AG04450 (cell line): ENCODE measurements around the gene FAM114A1. TPM values are rescaled to one million over a fixed set of nuclear protein-coding genes. Genes with fewer than 3 reads are reported as not detected.

Experiments used
- CTCF ChIA-PET: fragments of 300-600, 350-600 bp; formaldehyde crosslinking; extraction: SDS; loops from one replicate; lab custom pipeline; 2022; ENCODE audit warnings: antibody characterized with exemption, inconsistent platforms; lab: Charles Lee
- POLR2A ChIA-PET: fragments of 350-600 bp; formaldehyde crosslinking; extraction: SDS; loops from one replicate; lab custom pipeline; 2021; ENCODE audit warnings: antibody characterized with exemption, inconsistent platforms; lab: Yijun Ruan, JAX
- DNase-seq: peaks from one replicate; pipeline ENCODE4 v3.0.0-alpha.2; 2011; ENCODE audit warnings: low read depth, low spot score
- H3K27ac ChIP-seq: one replicate; pipeline ENCODE4 v1.5.1; 2012; ENCODE audit warnings: low read depth, low read length, control low read depth
- H3K27me3 ChIP-seq: one replicate; pipeline ENCODE4 v1.6.0; 2012; ENCODE audit warnings: low read length; ENCODE audit not compliant: control insufficient read depth, insufficient read depth
- H3K4me3 ChIP-seq: 2 replicates; pipeline ENCODE4 v1.5.1; 2011; ENCODE audit warnings: mild to moderate bottlenecking, low read depth, low read length, control low read depth
- H3K9me3 ChIP-seq: 2 replicates; pipeline ENCODE4 v1.5.1; 2012; ENCODE audit warnings: low read length; ENCODE audit not compliant: control insufficient read depth, insufficient read depth
- CTCF ChIP-seq: IDR thresholded peaks from 2 replicates; pipeline ENCODE4 v1.5.1; 2011; ENCODE audit warnings: low read depth, low read length, control low read depth, inconsistent platforms
- polyA plus RNA-seq: library from polyadenylated mRNA; depleted of rRNA; stranded (reverse); fragments of >200 nt; gene quantifications from 2 replicates; pipeline ENCODE4 v1.2.3, GENCODE V29; 2011

The FAM114A1 gene
- polyA plus RNA-seq, 1 experiment = 303 TPM

- Histone ChIP-seq H3K27me3 (no peaks in the 10 kb centered on the region), H3K4me3 (no peak overlapping the region), H3K9me3 (no peaks in the 10 kb centered on the region), H3K27ac (no peak overlapping the region)
- no peak for TF ChIP-seq CTCF
- no peak for DNase-seq
- ChIA-PET POLR2A (no interaction called here), CTCF (no interaction called here)
Measured at GRCh38 chr4:38928974-38929373, 61.4 kb downstream of the FAM114A1 start.

GRCh38 chr4:38930204-38930603 is 62.6 kb downstream of the FAM114A1 start:
- POLR2A ChIA-PET = no interaction called here
- Histone ChIP-seq H3K4me3 (no peak overlapping the region), H3K27ac (no peak overlapping the region), H3K27me3 (no peaks in the 10 kb centered on the region), H3K9me3 (no peaks in the 10 kb centered on the region)
- CTCF ChIA-PET = no interaction called here
- no peak for DNase-seq
- TF ChIP-seq CTCF = no peak

- no peaks in the 10 kb centered on the region for H3K9me3 ChIP-seq
- no peak overlapping the region for H3K27ac ChIP-seq
- ChIA-PET POLR2A (no interaction called here), CTCF (no interaction called here)
- TF ChIP-seq CTCF = no peak
- DNase-seq = no peak
- no peaks in the 10 kb centered on the region for H3K27me3 ChIP-seq
- no peak overlapping the region for H3K4me3 ChIP-seq
Measured at GRCh38 chr4:38930707-38931106, 63.1 kb downstream of the FAM114A1 start.

GRCh38 chr4:38931125-38931524 is 63.5 kb downstream of the FAM114A1 start:
- CTCF ChIA-PET = no interaction called here
- POLR2A ChIA-PET = no interaction called here

More at GRCh38 chr4:38931125-38931524, 63.5 kb downstream of the FAM114A1 start:
- H3K27ac ChIP-seq = no peak overlapping the region
- TF ChIP-seq CTCF = no peak
- no peaks in the 10 kb centered on the region for H3K9me3 ChIP-seq
- no peak for DNase-seq
- H3K27me3 ChIP-seq = no peaks in the 10 kb centered on the region
- no peak overlapping the region for H3K4me3 ChIP-seq
